NCI-H2107 treated with DMSO at 0.1 percent for 48 hours (cell line): ENCODE measurements around the gene SIGLEC12.
"Not testable (repeated sequence)": the region's sequence is repeated elsewhere in the genome, so short reads cannot be mapped to it uniquely, and the experiment has no call there.

ENCODE experiments used
- DNase-seq: peaks from one replicate; lab custom pipeline; 2025; ENCODE audit not compliant: unreplicated experiment; lab: John Stamatoyannopoulos, UW

The SIGLEC12 gene

DNA sequence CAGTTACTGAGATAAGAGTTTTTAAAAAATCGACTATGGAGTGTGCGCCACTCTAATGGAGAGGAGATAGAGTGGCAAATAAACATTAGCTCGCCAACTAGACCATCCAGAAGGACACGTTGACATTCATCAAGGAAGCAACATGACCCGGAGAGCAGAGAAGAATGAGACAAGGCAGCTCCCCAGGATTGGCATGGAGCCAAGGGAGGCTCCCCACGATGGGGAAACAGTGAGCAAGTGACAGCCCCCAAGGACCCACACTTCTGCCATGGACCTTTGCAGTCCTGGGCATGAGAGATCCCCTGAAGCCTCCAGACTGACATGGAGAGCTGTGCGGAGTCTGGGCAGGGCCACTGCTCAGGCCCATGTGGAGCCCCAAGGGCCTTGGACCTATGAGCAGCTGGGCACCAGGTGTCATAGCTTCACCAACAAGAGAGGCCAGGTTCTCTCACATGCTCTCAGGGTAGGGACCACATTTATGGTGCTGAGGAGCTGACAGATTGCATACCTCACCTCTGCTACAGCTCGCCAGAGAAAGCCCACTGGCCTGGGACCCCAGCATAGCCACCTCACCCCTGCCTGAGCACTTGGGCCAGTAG lies 23.2 kb upstream of the SIGLEC12 start:
- no peak for DNase-seq

DNA sequence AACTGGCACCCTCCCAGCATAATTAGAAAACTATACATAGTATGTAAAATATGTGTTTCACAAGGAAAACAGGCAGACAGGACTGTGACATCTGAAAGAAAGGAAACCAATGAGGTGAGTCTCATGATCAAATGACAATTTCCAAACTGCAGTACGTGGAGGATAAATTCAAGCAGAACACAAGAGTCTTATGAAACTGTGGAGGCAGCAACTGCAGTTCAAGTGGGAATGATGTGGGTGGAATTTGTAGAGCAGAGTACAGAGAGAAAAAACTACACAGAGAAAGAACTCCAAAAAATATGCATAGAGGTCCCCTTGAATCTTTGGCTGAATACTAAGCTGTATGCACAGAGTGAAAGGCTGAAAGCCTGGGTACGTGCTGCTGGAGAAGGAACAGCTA lies 20.2 kb upstream of the SIGLEC12 start:
- no peak for DNase-seq

DNA sequence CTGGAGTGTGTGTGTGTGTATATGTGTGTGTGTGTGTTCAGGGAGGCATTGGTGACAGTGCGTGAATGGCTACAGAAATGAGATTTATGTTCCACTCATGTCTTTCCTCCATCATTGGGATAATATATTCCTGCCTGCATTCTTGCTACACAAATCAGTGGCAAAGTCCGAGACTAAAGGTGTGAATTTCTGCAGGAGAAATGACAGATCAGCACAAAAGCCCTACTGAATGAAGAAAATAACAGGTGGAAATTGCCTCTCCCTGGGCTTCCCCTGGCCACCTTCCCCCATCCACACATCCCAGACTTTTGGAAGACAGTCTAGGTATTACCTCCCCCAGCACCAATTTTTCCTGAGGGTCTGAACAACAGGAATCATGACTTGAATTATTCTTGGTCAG lies 19.8 kb upstream of the SIGLEC12 start:
- no peak for DNase-seq

DNA sequence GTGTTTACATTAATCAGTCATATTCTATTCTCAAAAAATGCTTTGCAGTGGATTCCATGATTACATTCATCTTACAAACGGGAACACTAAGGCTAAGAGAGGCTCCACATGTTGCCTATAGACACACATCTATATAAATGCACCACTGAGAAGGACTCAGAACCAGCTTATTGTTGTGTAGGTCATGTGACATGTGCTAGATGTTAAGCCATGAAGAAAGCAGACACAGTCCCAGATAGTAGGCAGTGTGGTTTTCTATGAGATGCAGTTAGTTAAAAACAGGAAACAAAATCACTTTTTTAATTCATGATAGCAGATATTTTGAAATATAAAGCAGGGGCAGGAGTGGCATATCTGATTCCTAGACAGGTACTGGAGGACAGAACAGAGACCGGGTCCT lies 19.1 kb upstream of the SIGLEC12 start:
- no peak for DNase-seq

DNA sequence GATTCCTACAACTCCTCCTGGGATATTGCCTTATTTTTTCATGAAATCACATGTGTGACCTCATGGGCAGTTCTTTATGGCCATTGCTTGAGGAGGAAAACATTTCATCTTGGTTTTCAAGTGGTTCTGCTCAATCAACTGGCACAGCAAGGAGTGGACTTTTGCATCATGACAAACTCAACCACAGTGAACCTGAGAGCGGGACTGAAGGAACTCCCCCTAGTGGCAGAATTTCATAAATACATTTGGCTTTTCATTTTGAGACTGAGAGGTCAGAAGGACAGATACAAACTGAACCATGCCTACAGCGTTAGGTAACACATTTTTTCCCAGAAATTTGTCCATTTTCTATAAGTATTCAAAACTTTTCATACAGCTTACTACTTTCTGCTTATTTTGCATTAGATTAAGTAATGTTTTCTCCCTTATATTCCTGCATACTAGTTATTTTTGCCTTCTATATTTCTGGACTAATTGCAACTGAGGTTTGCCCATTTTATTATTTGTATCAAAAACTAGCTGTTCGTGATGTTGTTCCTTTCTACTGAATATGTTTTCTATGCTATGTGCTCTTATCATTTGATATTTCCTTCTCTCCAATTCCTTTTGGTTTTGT lies 13.4 kb upstream of the SIGLEC12 start:
- peak; percentile 47 for DNase-seq

DNA sequence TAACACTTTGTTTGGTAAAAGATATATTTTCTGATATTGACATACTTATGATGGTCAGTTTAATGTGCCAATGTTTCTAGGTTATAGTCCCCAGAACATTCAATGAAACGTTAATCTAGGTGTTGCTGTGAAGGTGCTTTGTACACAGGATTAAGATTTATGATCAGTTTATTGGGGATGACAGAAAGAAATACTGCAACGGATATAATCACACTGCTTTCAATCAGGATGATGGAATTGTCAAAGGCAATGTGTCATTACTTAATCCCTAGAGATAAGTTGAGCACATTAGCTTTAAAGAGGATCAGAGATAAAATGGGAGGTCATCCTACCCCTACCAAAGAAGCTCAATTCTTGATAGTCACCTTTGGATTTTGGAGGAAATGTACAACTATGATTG lies 12.4 kb upstream of the SIGLEC12 start:
- DNase-seq = no peak

DNA sequence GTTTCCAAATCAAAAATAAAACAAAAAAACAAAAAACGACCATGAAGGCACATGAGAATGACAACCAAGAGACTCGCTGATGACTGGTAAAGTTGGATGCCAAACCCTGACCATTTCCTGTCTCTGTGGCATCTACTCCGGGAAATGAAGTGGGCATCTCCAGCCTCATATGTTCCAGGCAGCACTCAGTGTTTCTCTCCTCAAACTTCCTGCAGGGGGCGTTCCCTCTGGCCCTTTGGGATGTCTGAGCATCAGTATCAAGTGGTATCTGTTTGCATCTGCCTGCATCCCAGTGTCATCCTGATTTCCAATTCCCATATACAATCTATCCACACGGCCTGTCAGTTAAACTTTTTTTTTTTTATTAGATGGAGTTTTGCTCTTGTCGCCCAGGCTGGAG lies 9.8 kb upstream of the SIGLEC12 start:
- no peak for DNase-seq

DNA sequence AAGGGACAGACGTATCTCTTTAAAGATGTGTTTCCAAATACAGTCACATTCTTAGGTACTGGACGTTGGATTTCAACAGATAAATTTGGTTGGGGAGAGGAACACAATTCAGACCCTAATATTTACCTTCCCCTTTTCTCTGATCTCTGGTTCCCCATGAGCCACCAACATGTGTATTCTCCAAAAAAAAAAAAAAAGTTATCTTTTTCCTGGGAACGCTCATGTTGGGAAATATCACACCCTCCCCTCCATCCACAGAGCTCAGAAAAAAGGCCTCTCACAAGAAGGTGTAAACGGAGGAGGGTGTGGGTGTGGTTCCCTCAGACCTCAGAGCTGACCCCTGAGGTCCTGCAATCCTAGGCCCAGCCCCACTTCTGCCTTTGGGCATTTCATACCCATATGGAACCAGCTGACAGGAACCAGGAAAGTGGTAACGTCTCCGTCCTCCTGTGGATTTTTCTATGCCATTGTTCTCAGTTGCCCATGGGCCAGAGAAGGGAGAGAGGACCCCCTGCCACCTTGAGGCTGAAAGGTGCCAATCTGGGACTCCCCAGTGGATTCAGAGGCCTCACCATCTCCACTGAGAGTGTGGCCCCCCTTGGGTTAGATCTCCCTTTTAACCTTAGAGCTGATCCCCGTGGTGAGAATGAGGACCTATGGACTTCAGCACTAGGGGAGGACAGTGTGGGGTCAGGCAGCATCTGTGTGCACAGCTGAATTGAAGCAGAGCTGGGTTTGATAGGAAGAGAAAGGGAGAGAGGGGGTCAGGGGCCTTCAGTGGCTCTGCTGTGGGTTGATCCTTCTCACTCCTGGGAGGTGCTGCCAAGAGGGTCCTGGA lies 8.4 kb upstream of the SIGLEC12 start:
- DNase-seq = no peak

DNA sequence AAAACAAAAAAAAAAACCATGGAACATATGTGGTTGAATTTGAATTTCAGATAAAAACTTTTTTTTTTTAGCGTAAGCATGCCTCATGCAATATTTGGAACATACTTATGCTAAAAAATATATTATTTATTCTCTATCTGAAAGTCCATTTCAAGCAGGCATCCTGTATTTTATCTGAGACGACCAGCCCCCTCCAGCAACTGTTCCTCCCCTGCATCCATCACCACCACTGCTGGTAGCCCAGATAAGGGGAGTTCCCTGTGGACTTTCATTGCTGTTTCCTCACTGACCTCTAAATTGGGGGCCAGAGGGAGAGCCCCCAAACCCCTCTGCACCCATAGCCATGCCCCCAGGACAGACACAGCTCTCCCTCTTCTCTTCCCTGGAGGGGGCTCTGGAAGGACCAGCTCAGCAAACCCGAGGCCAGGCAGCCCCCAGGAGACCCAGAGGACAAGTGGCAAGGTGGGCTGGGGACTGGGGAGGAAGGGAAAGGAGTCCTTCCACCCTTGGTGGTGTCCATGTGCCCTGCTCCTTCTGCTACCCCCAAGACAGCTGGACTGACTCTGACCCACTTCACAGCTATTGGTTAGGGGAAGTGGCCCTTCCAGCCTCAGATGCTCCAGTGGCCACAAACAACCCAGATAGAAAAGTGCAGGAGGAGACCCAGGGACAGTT lies 6.6 kb upstream of the SIGLEC12 start:
- no peak for DNase-seq

DNA sequence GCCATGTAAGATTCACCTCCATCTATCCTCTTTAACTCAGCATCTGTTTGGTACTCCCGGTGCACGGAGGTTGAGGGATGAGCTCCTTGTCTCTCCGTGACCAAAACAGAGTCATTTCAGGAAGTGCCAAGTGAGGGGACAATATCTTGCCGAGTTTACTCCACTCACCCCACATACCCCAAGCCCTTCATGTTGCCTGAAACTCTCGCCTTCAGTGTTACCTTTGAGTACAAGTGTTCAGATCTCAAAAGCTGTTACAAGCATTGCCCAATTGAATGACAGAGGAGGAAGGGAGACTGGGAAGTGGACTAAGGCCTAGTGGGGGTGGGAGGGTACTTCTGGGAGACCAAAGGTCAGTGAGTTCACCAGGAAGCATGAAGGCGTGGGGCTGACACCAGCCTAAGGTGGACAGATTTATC lies 6.0 kb upstream of the SIGLEC12 start:
- DNase-seq = no peak

DNA sequence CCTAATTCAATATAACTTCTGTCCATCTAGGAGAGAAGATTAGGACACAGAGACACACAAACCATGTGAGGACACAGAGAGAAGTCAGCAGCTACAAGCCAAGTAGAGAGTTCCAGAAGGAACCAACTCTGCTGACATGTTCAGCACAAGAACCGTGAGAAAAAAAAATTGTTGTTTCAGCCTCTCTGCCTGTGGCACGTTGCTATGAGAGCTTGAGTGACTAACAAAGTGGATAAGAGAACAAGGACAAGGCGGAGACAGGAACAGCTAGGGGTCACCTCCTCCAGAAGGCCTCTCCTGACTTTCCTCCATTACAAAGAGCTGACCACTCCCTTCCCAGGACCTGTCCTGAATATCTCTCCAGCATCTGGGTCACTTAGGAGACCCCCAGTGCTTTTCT lies 5.6 kb upstream of the SIGLEC12 start:
- DNase-seq = no peak

DNA sequence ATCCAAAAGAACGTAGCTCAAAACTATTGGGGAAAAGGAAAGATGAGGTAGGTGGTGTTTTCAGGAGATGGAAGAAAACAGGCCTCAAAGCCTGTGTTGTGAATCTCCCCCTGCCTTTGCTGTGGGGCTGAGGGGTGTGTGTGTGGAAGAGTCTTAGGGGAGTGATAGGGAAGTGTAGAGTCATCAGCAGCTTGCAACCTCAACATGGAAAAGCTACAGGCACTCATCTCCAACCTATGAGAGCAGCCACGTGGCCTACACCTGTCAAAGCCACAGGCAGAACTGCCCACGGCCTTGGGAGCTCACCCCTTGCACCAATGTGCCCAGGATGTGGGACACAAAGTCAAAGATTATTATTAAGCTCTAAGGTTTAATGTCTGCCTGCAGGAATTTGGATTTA lies 4.3 kb upstream of the SIGLEC12 start:
- no peak for DNase-seq

DNA sequence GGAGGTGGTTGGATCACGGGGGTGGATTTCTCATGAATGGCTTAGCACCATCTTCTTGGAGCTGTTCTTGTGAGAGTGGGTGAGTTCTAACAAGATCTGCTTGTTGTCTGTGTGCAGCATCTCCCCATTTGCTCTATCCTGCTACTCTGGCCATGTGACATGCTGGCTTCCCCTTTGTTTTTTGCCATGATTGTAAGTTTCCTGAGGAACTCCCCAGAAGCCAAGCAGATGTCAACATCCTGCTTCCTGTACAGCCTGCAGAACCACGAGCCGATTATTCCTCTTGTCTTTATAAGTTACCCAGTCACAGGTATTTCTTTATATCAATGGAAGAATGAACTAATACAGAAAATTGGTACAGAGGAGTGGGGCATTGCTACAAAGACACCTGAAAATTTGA lies 2.3 kb upstream of the SIGLEC12 start:
- no peak for DNase-seq

DNA sequence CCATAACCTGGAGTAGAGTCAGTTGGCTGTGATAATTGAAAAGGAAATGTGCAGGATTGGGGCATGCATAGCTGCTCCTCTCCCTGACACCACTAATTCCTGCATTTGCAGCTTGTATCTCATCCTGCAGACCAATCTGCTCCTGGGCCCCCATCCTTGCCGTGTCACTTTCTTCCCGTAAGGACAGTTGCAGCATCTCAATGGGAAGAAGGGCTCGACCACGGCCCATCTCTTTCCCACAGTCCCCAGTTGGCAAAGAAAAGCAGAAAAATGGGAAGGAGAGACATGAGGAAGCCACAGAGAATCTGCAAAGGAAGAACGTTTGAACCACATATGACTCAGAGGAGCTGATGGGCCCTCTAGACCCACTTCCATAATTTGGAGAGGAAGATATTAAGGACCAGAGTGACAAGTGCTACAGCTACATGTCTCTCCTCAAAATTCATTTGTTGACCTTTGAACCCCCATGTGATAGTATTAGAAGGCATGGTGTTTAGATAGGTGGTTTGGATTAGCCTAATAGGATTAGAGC lies 1.8 kb upstream of the SIGLEC12 start:
- DNase-seq = no peak

DNA sequence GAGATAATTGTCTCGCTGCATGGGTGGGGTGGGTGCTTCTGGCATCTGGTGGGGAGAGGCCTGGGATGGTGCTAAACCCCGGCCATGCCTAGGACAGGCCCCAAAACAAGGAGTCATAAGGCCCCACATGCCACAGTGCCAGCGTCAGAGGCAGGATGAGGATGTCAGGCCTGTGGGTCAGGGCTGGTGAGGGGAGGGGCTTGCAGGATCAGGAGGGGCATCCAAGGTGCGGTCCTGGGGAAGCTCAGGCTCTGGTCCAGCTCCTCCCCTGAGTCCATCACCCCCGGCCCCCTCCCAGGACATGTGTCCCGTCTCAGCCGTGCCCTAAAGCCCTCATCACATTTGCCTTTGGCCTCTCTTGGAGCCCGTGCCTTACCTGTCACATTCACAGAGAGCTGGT lies 669 bp downstream of the SIGLEC12 start:
- not testable (repeated sequence) for DNase-seq

DNA sequence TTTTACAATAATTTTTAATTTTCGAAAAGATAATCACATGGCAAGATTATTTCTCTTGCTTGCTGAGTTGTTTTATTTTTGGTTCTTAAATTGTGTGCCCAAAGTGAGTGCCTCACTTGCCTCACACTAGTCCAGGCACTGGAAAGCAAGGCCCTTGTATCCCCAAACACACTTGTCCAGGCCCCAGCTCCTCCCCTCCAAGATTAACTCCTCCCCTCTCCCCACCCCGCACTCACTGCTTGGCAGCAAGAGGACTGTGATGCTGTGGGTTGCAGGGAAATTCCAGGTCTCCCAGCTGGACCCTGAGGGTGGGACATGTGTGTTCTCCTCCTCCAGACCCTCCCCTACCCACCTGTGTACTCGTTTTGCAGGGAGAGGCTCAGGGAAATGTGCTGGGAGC lies 3.9 kb downstream of the SIGLEC12 start:
- no peak for DNase-seq

DNA sequence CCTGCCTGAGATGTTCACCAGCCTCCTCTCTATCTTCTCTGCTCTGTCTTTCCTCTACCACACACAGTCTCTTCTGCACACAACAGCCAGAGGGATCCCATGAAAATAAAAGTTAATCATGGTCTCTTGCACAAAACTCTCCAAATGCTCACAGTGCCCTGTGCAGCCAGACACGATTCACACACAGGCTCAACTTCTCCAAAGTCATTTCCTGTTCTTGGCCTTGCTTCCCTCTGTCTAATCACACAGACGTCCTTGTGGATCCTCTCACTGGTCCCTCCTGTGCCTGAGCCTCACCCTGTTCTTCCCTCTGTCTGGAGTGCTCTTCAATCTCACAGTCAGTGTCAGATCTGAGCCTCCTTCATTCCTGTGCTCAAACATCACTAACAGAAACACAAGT lies 7.8 kb downstream of the SIGLEC12 start:
- DNase-seq = no peak

DNA sequence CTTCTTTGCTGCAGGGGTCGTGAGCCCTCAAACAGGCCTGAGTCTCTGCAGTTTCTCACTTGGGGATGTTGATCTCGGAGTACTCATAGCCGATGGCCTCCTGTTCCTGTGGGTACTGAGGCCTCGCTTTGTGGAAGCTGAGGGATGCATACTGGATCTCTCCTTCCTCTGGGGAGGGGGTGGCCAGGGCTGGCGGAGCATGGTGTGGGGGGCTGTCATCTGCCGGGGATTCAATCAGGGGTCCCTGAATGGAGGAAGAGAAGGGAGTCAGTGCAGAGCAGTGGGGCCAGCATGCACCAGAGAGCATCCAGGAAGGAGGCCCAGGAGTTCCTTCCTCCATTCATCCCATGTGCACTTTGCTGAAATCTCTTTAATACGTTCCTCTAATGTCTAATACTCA lies 10.0 kb downstream of the SIGLEC12 start:
- DNase-seq = no peak

DNA sequence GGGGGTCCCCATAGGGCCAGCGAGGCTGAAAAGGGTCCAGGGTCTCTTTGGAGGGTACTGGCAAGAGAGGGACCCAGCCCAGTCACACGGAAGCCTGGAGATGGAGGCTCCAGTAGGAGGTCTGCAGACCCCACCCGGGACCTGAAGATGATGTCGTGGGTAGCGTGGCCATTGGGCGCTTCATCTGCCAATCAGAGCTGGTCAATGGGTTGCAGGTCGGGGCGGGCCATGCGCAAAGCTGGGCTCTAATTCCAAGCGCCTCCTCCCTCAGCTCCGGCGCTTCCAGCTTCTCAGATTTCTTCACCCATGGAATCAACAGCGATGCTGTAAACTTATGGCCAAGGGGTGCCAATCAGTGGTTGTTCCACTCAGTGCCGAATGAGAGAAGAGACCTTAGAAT lies 10.9 kb downstream of the SIGLEC12 start:
- DNase-seq = no peak

DNA sequence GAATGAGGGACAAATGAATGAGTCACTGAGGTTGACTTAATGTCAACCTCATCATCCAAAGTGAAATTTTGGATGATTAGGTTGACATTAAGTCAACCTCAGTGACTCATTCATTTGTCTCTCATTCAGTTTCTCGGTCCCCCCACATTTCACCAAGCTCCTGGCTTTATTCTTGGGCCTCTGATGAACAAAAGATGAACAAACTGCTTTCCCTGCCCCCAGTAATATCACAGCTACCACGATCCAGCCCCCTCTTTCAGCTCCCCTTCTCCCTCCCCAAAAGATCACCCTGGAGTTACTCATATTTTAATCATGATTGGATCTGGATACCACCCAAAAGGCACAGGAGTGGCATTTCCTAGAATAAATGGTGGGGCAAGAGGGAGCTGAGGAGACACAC lies 12.5 kb downstream of the SIGLEC12 start:
- no peak for DNase-seq

DNA sequence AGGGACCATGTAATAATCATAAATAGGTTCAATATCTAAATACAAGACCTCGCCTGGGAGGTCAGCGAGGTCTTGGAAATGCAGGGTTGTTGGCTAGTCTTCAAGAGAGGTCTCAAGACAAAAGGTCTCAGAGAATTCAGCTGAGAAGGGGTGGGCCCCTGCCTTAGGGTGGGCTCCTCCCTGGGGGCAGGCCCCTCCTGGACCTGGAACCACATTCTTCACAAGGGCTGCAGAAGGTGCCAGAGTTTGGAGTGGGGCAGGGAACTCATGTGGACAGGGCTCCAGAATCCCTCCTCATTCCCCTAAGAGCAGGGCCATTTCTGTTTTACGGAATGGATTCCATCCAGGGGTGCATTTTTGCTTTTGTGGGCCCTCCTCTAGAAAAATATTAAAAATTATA lies 13.1 kb downstream of the SIGLEC12 start:
- no peak for DNase-seq
